HEK293 (cell line): ENCODE measurements around the gene DOCK3.

ENCODE experiments used
- CTCF ChIA-PET: fragments of 350-600 bp; formaldehyde crosslinking; extraction: SDS; loops from one replicate; lab custom pipeline; 2021; ENCODE audit warnings: antibody characterized with exemption; lab: Yijun Ruan, JAX
- POLR2A ChIA-PET: fragments of 300-600 bp; formaldehyde crosslinking; extraction: SDS; loops from one replicate; lab custom pipeline; 2020; ENCODE audit warnings: antibody characterized with exemption, inconsistent platforms; lab: Yijun Ruan, JAX
- H3K27ac ChIP-seq: fragments of 200-500 bp; sonication (Bioruptor generic); 2 replicates; pipeline ENCODE4 v1.5.1; 2014; ENCODE audit warnings: low read depth, low read length, control low read depth, inconsistent platforms; ENCODE audit errors: extremely low read depth
- H3K36me3 ChIP-seq, 2 experiments: fragments of 200-500 bp in 1 of 2; sonication (Bioruptor generic) in 1 of 2; 1 replicate in 1 of 2; 2 replicates in 1 of 2; pipeline ENCODE4 v1.5.1; 2014 to 2017; ENCODE audit warnings: inconsistent platforms in 2 of 2, low read length in 2 of 2; ENCODE audit not compliant: control insufficient read depth in 2 of 2, insufficient read depth in 1 of 2
- H3K4me1 ChIP-seq: fragments of 200-500 bp; sonication (Bioruptor generic); 2 replicates; pipeline ENCODE4 v1.5.1; 2014; ENCODE audit warnings: mild to moderate bottlenecking, low read length, inconsistent platforms; ENCODE audit not compliant: control insufficient read depth, insufficient read depth
- H3K4me3 ChIP-seq: 2 replicates; pipeline ENCODE4 v1.5.1; 2011; ENCODE audit warnings: low read depth, mild to moderate bottlenecking, control low read depth, low read length, moderate library complexity
- H3K9me3 ChIP-seq: fragments of 200-500 bp; sonication (Bioruptor generic); 2 replicates; pipeline ENCODE4 v1.5.1; 2014; ENCODE audit warnings: low read depth, low read length, inconsistent platforms; ENCODE audit not compliant: control insufficient read depth, insufficient read depth
- BCL11A ChIP-seq: fragments of 450-650 bp; formaldehyde crosslinking; IDR thresholded peaks from 2 replicates; pipeline ENCODE4 v1.5.1; 2016; ENCODE audit warnings: low read depth, missing biosample characterization, missing genetic modification characterization
- MEIS1 ChIP-seq: sonication (generic); formaldehyde crosslinking; IDR thresholded peaks from 2 replicates; pipeline ENCODE4 v1.8.1; 2022; ENCODE audit warnings: missing genetic modification reagents, mild to moderate bottlenecking, borderline replicate concordance
- OVOL3 ChIP-seq: fragments of 450-650 bp; formaldehyde crosslinking; IDR thresholded peaks from 2 replicates; pipeline ENCODE4 v1.5.1; 2016; ENCODE audit warnings: missing biosample characterization, missing genetic modification characterization
- ZBTB20 ChIP-seq: fragments of 450-650 bp; formaldehyde crosslinking; IDR thresholded peaks from 2 replicates; pipeline ENCODE4 v1.5.1; 2016; ENCODE audit warnings: missing biosample characterization, missing genetic modification characterization
- ZFHX2 ChIP-seq: fragments of 450-650 bp; formaldehyde crosslinking; conservative IDR thresholded peaks from 2 replicates; pipeline ENCODE4 v1.5.1; 2016; ENCODE audit warnings: missing biosample characterization, missing genetic modification characterization
- ZFP3 ChIP-seq: fragments of 450-650 bp; formaldehyde crosslinking; IDR thresholded peaks from 2 replicates; pipeline ENCODE4 v1.5.1; 2016; ENCODE audit warnings: low read depth, missing biosample characterization, missing genetic modification characterization
- ZNF138 ChIP-seq: fragments of 450-650 bp; formaldehyde crosslinking; IDR thresholded peaks from 2 replicates; pipeline ENCODE4 v1.5.1; 2016; ENCODE audit warnings: missing biosample characterization, missing genetic modification characterization, borderline replicate concordance
- ZNF19 ChIP-seq: fragments of 450-650 bp; formaldehyde crosslinking; IDR thresholded peaks from 2 replicates; pipeline ENCODE4; 2016; ENCODE audit warnings: missing biosample characterization, missing genetic modification characterization, low read depth
- ZNF274 ChIP-seq, 2 experiments: fragments of 200-500 bp in 1 of 2; fragments of 450-650 bp in 1 of 2; sonication (Bioruptor generic) in 1 of 2; formaldehyde crosslinking in 1 of 2; IDR thresholded peaks; 2 replicates each; pipeline versions ENCODE4 v1.5.1 to v1.6.1; 2014 to 2016; ENCODE audit warnings: borderline replicate concordance in 1 of 2, inconsistent platforms in 1 of 2, low read length in 1 of 2, missing biosample characterization in 1 of 2, missing genetic modification characterization in 1 of 2
- ZNF292 ChIP-seq: fragments of 450-650 bp; formaldehyde crosslinking; IDR thresholded peaks from 2 replicates; pipeline ENCODE4 v1.5.1; 2016; ENCODE audit warnings: low read depth, missing biosample characterization, missing genetic modification characterization, borderline replicate concordance
- ZNF366 ChIP-seq: fragments of 450-650 bp; formaldehyde crosslinking; conservative IDR thresholded peaks from 2 replicates; pipeline ENCODE4 v1.5.1; 2016; ENCODE audit warnings: missing biosample characterization, missing genetic modification characterization
- ZNF37A ChIP-seq: fragments of 450-650 bp; IDR thresholded peaks from 2 replicates; pipeline ENCODE4 v1.5.1; 2018; ENCODE audit warnings: missing biosample characterization, missing genetic modification characterization
- ZNF529 ChIP-seq: fragments of 450-650 bp; formaldehyde crosslinking; IDR thresholded peaks from 2 replicates; pipeline ENCODE4 v1.5.1; 2017; ENCODE audit warnings: missing genetic modification characterization, missing biosample characterization; ENCODE audit not compliant: insufficient replicate concordance
- ZNF561 ChIP-seq: fragments of 450-650 bp; IDR thresholded peaks from 2 replicates; pipeline ENCODE4 v1.5.1; 2018; ENCODE audit warnings: missing biosample characterization, missing genetic modification characterization, borderline replicate concordance
- ZNF623 ChIP-seq: fragments of 450-650 bp; formaldehyde crosslinking; IDR thresholded peaks from 2 replicates; pipeline ENCODE4 v1.5.1; 2016; ENCODE audit warnings: missing biosample characterization, missing genetic modification characterization
- ZNF629 ChIP-seq: fragments of 450-650 bp; formaldehyde crosslinking; IDR thresholded peaks from 2 replicates; pipeline ENCODE4 v1.5.1; 2017; ENCODE audit warnings: missing biosample characterization, missing genetic modification characterization
- ZNF654 ChIP-seq: fragments of 450-650 bp; formaldehyde crosslinking; IDR thresholded peaks from 2 replicates; pipeline ENCODE4 v1.5.1; 2016; ENCODE audit warnings: low read depth, missing biosample characterization, missing genetic modification characterization
- ZNF76 ChIP-seq: fragments of 450-650 bp; formaldehyde crosslinking; IDR thresholded peaks from 2 replicates; pipeline ENCODE4; 2016; ENCODE audit warnings: low read depth, missing biosample characterization, missing genetic modification characterization, borderline replicate concordance
- ZSCAN30 ChIP-seq: fragments of 450-650 bp; IDR thresholded peaks from 2 replicates; pipeline ENCODE4 v1.5.1; 2018; ENCODE audit warnings: missing biosample characterization, mild to moderate bottlenecking, missing genetic modification characterization, moderate library complexity
- ZXDB ChIP-seq: fragments of 450-650 bp; formaldehyde crosslinking; IDR thresholded peaks from 2 replicates; pipeline ENCODE4 v1.5.1; 2016; ENCODE audit warnings: missing biosample characterization, missing genetic modification characterization
- TF ChIP-seq, protein P1 (sequence below): fragments of 450-650 bp; formaldehyde crosslinking; IDR thresholded peaks from 2 replicates; pipeline ENCODE4 v1.5.1; 2016; ENCODE audit warnings: missing biosample characterization, missing genetic modification characterization
- TF ChIP-seq, protein P2 (sequence below): IDR thresholded peaks from 2 replicates; pipeline ENCODE4 v1.6.1; 2011; ENCODE audit warnings: mild to moderate bottlenecking, low read depth, low read length, borderline replicate concordance
- TF ChIP-seq, protein P3 (sequence below): fragments of 450-650 bp; formaldehyde crosslinking; IDR thresholded peaks from 2 replicates; pipeline ENCODE4 v1.5.1; 2016; ENCODE audit warnings: missing biosample characterization, missing genetic modification characterization
- TF ChIP-seq, protein P4 (sequence below): fragments of 450-650 bp; formaldehyde crosslinking; IDR thresholded peaks from 2 replicates; pipeline ENCODE4 v1.5.1; 2016; ENCODE audit warnings: missing biosample characterization, missing genetic modification characterization, borderline replicate concordance

Gene DOCK3

DNA sequence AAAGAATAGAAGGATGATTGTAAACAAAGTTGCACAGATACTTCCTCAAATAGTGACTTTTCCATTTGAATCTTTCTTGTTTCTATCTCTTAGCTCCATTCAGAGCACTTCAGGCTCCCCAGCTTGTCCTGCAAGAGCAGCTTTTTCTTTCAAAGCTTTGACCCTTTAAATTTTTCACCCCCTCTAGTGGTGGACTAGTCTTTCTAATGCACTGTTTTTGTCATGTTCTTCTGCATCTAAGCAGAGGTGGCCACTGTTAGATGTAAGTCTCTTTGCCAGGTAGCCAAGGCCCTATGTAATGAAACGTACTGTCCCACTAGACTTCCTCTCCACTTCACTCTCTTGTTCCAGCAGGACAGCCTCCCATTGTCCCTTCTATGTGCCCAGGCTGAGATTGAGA lies 636.3 kb downstream of the DOCK3 start:
- H3K27ac ChIP-seq = no peak overlapping the region
- H3K36me3 ChIP-seq = peaks cover 0 to 40% of the 10 kb centered on the region in 2 experiments; a peak in 1 of 3 replicates
- H3K9me3 ChIP-seq = no peaks in the 10 kb centered on the region
- ChIA-PET POLR2A (no interaction called here), CTCF (interaction anchor here (0.7 to 1.4 kb wide), 5 partner anchors 29 to 339 kb away, joined by 3 to 6 read pairs (median 4); no protein-coding TSS in a partner anchor)
- H3K4me1 ChIP-seq = no peaks in the 10 kb centered on the region
- H3K4me3 ChIP-seq = no peak overlapping the region
- TF ChIP-seq OVOL3 (tag by site-specific recombination) (no peak), ZXDB (no peak), ZNF654 (no peak), ZNF274 (IDR thresholded peaks at IDR 0.05; ENCODE audit: low read length) (no peak), ZNF274 (tag by site-specific recombination; IDR thresholded peaks at IDR 0.05; ENCODE audit: borderline replicate concordance) (no peak), ZNF292 (tag by site-specific recombination) (no peak), MEIS1 (no peak)
- TF ChIP-seq, protein P1, sequence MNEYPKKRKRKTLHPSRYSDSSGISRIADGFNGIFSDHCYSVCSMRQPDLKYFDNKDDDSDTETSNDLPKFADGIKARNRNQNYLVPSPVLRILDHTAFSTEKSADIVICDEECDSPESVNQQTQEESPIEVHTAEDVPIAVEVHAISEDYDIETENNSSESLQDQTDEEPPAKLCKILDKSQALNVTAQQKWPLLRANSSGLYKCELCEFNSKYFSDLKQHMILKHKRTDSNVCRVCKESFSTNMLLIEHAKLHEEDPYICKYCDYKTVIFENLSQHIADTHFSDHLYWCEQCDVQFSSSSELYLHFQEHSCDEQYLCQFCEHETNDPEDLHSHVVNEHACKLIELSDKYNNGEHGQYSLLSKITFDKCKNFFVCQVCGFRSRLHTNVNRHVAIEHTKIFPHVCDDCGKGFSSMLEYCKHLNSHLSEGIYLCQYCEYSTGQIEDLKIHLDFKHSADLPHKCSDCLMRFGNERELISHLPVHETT (tag by site-specific recombination) = no peak

DNA sequence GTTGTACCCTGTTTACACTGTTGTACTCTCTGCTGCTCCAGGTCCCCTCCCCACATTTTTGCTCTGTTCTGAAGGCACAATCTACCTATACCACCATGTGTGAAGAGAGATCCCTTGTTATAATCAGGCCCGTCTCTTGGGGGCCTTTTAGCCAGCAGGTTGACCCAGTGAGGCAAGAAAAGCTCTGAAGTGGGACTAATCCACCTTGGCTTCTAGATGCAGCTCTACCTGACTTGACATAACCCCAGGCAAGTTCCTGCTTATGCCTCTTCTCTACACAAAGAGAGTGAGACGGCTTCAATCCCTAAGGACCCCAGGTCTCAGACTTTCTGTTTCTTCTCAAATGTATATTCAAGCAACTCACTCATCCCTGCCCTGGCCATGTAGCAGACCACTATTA lies 653.5 kb downstream of the DOCK3 start:
- ChIA-PET CTCF (interaction anchor here (0.7 kb wide), 1 partner anchor 20 kb away, joined by 3 read pairs; no protein-coding TSS in a partner anchor), POLR2A (no interaction called here)
- TF ChIP-seq BCL11A (tag by site-specific recombination) = no peak
- no peak for TF ChIP-seq ZNF37A
- TF ChIP-seq ZNF623 (tag by site-specific recombination) = no peak
- Histone ChIP-seq H3K4me1 (no peaks in the 10 kb centered on the region), H3K4me3 (no peak overlapping the region), H3K36me3 (peaks cover 0 to 12% of the 10 kb centered on the region in 2 experiments; a peak in 1 of 3 replicates), H3K9me3 (no peaks in the 10 kb centered on the region), H3K27ac (no peak overlapping the region)

DNA sequence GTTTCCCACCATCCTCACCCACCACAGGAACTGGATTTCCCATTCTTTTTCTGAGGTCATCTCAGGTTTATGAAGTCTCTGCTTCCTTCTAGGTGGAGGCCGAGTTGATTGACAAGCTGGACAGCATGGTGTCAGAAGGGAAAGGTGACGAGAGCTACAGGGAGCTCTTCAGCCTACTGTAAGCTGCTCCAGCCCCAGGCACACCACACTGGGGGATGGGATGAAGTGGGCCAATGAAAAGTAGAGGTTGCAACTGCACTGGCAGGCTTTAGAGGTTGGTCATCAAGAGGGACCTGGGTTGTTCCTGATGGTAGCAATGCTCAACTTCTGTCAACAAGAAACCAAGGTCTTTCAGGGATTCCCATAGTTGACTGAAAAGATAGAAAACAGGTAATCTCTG lies 655.3 kb downstream of the DOCK3 start:
- H3K36me3 ChIP-seq = peaks cover 0 to 19% of the 10 kb centered on the region in 2 experiments; a peak in 1 of 3 replicates
- no peaks in the 10 kb centered on the region for H3K4me1 ChIP-seq
- TF ChIP-seq ZFP3 (tag by site-specific recombination) = no peak
- TF ChIP-seq, all 188 proteins: peak for 0
- Histone ChIP-seq H3K9me3 (no peaks in the 10 kb centered on the region), H3K4me3 (no peak overlapping the region), H3K27ac (no peak overlapping the region)
- ChIA-PET CTCF (no interaction called here), POLR2A (no interaction called here)

DNA sequence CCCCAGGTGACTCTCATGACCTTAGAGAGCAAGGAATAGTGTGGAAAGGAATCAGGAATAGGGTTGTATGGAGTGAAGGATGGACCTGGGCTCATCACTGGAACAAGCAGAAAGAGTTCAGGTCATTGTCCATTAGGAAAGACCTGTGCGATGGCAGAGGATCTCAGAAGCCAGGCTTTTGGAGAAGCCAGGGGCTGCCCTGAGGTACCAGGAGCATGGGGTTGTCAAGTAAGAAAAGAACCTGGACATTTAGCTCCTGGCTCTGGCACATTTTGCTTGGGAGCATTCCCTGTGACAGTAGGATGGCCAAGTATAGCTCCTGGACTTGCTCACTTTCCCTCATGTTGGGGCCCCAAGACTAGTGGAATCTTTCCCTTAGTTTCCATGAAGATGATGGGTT lies 657.4 kb downstream of the DOCK3 start:
- Histone ChIP-seq H3K4me1 (no peaks in the 10 kb centered on the region), H3K9me3 (no peaks in the 10 kb centered on the region)
- TF ChIP-seq ZNF37A (no peak), ZNF76 (tag by site-specific recombination) (no peak), ZBTB20 (tag by site-specific recombination) (no peak), ZNF629 (tag by site-specific recombination) (no peak), ZNF561 (tag by site-specific recombination) (no peak), ZXDB (no peak), ZNF138 (tag by site-specific recombination) (no peak), ZSCAN30 (tag by site-specific recombination) (no peak), MEIS1 (no peak), ZNF19 (tag by site-specific recombination) (no peak), ZFHX2 (tag by site-specific recombination) (no peak), ZNF529 (tag by site-specific recombination) (no peak), ZNF366 (no peak)
- TF ChIP-seq, protein P2, sequence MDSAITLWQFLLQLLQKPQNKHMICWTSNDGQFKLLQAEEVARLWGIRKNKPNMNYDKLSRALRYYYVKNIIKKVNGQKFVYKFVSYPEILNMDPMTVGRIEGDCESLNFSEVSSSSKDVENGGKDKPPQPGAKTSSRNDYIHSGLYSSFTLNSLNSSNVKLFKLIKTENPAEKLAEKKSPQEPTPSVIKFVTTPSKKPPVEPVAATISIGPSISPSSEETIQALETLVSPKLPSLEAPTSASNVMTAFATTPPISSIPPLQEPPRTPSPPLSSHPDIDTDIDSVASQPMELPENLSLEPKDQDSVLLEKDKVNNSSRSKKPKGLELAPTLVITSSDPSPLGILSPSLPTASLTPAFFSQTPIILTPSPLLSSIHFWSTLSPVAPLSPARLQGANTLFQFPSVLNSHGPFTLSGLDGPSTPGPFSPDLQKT = no peak
- TF ChIP-seq, protein P3, sequence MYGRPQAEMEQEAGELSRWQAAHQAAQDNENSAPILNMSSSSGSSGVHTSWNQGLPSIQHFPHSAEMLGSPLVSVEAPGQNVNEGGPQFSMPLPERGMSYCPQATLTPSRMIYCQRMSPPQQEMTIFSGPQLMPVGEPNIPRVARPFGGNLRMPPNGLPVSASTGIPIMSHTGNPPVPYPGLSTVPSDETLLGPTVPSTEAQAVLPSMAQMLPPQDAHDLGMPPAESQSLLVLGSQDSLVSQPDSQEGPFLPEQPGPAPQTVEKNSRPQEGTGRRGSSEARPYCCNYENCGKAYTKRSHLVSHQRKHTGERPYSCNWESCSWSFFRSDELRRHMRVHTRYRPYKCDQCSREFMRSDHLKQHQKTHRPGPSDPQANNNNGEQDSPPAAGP = no peak
- TF ChIP-seq, protein P4, sequence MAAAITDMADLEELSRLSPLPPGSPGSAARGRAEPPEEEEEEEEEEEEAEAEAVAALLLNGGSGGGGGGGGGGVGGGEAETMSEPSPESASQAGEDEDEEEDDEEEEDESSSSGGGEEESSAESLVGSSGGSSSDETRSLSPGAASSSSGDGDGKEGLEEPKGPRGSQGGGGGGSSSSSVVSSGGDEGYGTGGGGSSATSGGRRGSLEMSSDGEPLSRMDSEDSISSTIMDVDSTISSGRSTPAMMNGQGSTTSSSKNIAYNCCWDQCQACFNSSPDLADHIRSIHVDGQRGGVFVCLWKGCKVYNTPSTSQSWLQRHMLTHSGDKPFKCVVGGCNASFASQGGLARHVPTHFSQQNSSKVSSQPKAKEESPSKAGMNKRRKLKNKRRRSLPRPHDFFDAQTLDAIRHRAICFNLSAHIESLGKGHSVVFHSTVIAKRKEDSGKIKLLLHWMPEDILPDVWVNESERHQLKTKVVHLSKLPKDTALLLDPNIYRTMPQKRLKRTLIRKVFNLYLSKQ = no peak
- TF ChIP-seq, all 188 proteins: peak for 0
- CTCF ChIA-PET = no interaction called here
- H3K27ac ChIP-seq = no peak overlapping the region
- peaks cover 0 to 19% of the 10 kb centered on the region in 2 experiments; a peak in 1 of 3 replicates for H3K36me3 ChIP-seq
- POLR2A ChIA-PET = no interaction called here
- H3K4me3 ChIP-seq = no peak overlapping the region
